ENCODE results near the gene ACTL6A.

ACTL6A gene

DNA sequence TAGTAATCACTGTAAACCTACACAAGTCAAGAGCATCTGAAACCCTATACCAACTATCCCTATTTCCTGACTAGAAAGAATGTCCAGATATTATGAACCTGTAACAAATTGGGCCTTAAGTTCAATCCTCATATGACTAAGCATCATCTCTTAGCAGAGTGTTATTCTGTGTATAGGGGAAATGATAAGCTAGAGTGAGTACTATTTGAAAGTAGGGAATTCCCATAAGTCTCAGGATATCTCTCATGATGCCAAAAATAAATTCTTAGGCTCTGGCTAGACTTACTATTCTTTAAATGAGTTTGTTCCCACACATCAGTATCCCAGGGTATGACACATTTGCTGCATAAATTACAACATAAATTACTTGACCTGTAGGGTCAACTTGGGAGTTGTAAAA lies 26.4 kb downstream of the ACTL6A start:
- no peak for DNase-seq
- intact Hi-C loops (cut with DNase I): no loop called here

DNA sequence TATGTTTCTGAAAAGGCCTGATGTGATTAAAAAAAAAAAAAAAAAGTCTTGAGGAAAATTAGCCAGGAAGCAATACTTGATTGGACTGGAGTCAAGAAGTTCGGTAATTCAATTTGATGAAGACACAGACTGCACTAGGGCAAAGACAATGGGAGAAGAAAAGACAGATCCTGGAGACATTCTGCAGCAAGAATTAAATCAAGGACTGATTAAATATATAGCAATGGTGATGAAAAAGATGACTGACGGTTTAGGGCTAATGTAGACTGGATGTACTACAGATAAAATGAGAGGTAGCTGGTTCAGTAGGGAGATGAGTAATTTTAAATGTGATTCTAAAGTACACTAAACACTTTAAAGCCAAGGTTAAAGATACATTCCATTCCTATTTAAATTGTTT lies 27.9 kb downstream of the ACTL6A start:
- DNase-seq: no peak
- intact Hi-C loops (cut with DNase I): no loop called here

DNA sequence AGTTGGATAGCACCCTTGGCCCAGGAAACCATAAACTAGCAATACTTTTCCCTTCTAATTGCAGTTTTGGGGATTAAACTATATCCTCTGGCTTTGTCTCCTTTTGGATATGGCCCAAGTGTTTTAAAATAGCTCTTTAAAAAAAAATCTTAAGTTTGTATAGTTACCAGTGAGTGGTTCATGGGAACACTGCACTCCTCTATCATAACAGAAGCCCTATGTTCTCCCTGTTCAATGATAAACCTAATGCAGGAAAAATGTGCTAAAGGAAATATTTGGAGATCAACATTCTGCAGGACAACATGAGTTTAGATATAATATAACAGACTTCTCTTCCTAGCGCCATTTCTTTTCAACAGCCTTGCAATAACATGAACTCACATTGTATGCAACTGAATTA lies 28.6 kb downstream of the ACTL6A start:
- no peak for DNase-seq
- intact Hi-C loops (cut with DNase I): no loop called here

DNA sequence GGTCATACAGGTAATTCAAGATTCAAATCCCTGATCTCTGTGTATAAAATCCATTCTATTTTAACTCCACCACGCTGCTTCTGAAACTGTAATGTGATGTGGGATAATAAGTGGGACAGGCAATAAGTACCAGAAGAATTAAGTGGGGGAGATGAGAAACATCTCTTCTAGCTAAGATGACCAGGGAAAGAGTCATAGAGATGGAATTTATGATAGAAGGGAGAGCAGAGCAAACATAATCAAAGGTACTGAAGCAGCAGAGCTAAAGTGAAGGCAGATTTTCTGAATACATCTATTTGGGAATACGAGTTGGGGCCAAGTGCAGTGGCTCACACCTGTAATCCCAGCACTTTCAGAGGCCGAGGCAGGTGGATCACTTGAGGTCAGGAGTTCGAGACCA lies 36.8 kb downstream of the ACTL6A start:
- intact Hi-C loops (cut with DNase I): no loop called here
- DNase-seq: no peak

DNA sequence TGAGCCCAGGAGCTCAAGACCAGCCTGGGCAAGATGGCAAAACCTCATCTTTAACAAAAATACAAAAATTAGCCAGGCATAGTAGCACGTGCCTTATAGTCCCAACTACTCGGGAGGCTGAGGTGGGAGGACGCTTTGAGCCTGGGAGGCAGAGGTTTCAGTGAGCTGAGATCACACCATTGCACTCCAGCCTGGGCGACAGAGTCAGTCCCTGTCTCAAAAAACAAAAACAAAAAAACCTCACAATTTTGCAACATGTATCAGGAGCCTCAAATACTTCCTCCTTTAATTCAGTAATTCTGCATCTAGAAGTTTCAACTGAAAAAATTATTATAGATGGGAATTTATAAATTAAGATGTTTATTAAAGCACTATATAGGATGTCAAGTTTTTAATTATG lies 40.6 kb downstream of the ACTL6A start:
- intact Hi-C loops (cut with DNase I): loop anchor here (5.0 kb wide), 1 partner anchor 256 kb away; the partner anchor contains the start of gene MFN1
- no peak for DNase-seq

DNA sequence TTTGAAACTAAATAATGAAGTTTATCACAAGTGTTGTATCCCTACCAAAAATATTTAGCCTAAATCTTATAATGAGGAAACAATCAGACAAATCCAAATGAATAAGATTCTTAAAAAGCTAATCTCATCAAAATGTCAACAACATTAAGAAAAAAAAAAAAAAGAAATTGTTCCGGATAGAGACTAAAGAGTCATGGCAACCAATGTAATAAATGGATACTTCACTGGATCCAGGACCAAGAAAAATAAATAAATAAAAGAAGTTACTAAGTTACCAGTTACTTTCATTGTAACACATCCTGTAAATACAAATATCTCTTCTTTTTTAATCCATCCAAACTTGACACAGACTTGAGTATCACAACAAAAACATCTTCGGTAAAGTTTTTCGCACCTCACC lies 41.1 kb downstream of the ACTL6A start:
- intact Hi-C loops (cut with DNase I): loop anchor here (1.0 to 5.0 kb wide), 2 partner anchors 49 to 257 kb away; partner anchors contain the start of genes MFN1 and USP13
- DNase-seq: no peak

DNA sequence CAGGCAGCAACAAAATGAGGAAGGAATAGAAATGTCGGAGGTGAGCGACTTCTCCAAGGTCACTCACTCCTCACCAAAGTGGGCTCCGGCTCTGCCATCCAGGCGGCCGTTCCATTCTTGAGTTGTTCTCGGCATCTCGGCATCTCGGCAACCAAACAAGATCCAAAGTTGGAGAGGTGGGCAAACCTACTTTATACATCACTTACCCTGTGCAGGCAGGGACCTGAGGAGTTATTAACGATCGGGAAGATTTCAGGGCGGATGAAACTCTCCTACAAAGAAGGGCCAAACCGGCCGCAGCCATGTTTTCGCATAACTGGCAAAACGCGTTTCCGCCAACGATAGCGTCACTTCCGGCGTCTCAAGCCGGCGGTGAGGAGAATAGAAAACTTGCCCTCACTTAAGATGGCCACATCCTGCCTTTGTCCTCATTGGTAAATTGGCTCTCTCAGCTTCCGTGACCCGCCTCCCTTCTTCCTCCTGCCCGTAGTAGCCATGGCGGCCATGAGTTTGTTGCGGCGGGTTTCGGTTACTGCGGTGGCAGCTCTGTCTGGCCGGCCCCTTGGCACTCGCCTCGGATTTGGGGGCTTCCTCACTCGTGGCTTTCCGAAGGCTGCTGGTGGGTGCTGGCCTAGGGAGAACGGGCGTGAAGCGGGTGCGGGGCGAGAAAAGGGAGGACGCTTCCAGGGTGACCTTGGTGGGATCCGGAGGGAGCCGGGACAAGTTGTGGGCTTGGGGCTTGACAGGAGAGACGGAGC lies 41.8 kb downstream of the ACTL6A start, which contains the start of the genes MRPL47 and NDUFB5:
TSS of gene MRPL47 (minus strand) at position 318 of the 758 bp plus-strand sequence. CDS start at position 304, 14 bp downstream.
TSS of gene NDUFB5 (plus strand) at position 474 of the 758 bp plus-strand sequence. CDS start at position 496, 22 bp downstream.
- intact Hi-C loops (cut with DNase I): loop anchor here (1.0 to 5.0 kb wide), 2 partner anchors 49 to 257 kb away; partner anchors contain the start of genes MFN1 and USP13

DNA sequence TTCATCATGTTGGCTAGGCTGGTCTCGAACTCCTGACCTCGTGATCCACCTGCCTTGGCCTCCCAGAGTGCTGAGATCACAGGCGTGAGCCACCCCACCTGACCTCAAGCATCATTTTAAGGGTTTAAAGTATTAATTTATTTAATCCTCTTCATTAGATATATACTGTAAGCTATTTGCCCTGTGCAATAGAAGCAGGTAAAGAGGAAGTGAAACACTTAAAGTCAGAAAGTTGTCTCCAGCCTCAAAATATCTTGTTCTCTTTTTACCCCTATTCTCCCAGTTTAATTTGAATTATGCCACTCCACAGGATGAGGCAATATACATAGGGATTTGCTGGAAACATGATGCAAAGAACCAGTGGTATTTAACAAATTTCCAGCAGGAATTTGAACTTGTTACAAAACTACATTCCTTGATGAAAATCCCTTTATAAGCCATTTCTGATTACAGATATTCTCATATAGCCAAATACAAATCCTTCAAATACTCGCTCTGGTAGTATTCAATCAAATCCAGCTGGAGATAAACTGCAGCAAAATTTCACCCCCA lies 43.9 kb downstream of the ACTL6A start:
- intact Hi-C loops (cut with DNase I): no loop called here
- DNase-seq: no peak

More for the DNA sequence above, 41.8 kb downstream of the ACTL6A start, which contains the start of the genes MRPL47 and NDUFB5:
- DNase-seq: peak; percentile 92 to 99 (median 96)

DNA sequence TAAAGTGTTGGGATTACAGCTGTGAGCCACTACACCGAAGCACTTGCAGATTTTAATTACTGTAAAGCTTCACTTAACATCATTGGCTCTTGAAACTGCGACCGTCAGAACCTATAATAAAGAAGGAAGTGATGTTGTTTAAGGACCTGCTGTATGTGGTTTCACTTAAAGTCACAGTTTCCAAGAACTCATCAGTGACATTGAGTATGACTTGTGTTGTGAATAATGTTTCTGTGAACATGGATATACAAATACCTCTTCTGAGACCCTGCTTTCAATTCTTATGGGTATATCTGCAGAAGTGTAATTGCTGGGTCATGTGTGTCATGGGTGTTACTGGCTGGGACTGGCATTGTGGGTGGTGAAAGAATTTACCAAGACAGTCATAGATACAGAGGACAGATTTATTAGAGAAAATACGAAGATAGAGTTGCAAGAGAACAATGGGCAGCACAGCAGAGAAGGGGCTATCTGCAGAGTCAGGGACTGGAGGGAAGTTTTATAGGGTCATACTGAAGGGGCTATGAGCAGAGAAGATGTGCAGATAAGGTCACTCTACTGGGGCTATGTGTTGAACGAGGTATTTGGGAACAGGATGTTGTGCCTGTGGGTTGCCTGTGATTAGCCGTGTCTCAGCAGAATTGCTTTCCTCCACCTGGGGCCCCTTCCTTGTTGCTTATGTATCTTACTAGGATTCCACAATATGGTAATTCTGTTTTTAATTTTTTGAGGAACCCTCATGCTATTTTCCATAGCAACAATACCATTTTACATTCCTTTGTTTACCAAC lies 46.4 kb downstream of the ACTL6A start:
- intact Hi-C loops (cut with DNase I): no loop called here

DNA sequence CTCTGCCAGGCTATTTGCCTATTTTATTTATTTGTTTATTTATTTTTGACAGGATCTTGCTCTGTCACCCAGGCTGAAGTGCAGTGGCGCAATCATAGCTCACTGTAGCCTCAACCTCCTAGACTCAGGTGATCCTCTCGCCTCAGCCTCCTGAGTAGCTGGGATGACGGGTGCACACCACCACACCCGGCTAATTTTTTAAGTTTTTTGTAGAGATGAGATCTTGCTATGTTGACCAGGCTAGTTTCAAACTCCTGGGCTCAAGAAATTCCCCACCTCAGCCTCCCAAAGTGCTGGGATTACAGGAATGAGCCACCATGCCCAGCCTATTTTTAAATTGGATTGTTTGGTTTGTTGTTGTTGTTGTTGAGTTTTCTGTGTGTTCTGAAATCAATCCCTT lies 47.3 kb downstream of the ACTL6A start:
- intact Hi-C loops (cut with DNase I): no loop called here
- DNase-seq: no peak

More for the DNA sequence above, 46.4 kb downstream of the ACTL6A start:
- DNase-seq: no peak

DNA sequence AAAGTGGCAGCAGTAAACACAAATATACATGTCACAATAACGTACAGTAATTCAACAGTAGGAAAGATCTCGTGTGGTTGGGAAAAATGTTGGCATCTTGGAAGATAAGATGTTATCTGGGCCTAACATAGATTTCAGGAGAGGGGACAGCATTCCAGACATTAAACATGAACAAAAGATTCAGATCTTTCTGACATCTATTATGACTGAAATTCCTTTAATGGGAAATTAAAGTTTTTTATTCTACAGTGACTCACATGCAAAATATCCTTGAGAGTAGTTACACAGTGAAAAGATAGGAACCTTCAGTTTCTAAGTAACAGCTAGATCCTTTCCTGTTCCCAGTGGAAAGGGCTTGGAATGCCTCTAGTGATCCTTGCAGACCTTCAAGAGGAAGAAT lies 51.1 kb downstream of the ACTL6A start:
- DNase-seq: no peak
- intact Hi-C loops (cut with DNase I): no loop called here

DNA sequence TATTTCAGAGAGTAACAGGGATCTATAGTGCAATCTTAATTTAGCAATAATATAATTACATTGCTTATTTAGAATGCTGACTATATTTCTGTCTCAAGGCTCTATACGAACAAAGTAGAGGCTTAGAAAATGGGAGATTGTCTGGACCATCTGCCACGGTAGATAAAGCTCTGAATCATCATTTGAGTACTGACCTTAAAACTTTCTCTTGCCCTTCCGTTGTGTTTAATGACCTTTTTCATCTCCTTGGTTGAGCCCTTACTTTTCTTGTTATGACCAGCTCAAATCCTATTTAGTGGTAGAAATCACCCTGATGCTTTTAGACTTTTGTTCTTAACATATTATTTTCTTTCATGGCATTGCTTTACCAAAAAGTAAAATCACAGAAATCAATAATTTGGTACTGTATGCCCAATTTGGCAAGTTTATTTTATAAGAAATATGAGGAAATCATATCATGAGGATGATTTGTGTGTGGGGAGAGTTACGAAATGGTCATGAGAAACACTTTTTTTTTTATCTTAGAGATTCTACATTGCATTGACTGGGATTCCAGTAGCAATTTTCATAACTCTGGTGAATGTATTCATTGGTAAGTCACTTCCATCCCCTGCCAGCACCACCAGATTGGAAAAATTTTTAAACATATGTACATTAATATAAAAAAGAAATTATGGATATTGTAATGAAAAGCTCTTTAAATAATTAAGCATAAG lies 52.9 kb downstream of the ACTL6A start:
- no peak for DNase-seq
- intact Hi-C loops (cut with DNase I): no loop called here

DNA sequence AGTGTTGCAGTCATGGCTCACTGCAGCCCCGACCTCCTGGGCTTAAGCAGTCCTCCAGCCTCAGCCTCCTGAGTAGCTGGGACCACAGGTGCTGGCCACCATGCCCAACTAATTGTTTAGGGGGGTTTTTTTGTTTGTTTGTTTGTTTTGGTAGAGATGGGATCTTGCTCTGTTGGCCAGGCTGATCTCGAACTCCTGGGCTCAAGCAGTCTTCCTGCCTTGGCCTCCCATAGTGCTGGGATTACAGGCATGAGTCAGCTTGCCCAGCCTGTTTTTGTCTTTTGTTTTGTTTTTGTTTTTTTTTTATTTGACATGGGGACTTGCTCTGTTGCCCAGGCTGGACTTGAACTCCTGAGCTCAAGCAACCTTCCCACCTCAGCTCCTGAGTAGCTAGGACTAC lies 59.3 kb downstream of the ACTL6A start:
- intact Hi-C loops (cut with DNase I): no loop called here
- DNase-seq: no peak

DNA sequence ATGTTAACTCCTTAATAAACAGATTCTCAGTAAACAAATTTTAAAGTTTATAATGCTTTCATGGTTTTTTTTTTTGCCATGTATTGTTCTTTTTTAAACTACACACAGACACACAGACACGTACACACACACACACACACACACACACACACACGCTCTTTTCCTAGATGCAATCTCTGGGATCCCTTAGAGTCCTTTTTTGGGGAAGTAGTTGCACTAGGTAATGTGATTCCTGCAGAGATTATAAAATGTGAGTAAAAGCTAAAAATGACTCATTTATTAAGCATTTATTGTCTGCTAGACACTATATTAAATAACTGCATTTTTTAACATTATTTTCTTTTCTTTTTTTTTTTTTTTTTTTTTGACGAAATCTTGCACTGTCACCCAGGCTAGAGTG lies 61.7 kb downstream of the ACTL6A start:
- DNase-seq: no peak
- intact Hi-C loops (cut with DNase I): no loop called here

DNA sequence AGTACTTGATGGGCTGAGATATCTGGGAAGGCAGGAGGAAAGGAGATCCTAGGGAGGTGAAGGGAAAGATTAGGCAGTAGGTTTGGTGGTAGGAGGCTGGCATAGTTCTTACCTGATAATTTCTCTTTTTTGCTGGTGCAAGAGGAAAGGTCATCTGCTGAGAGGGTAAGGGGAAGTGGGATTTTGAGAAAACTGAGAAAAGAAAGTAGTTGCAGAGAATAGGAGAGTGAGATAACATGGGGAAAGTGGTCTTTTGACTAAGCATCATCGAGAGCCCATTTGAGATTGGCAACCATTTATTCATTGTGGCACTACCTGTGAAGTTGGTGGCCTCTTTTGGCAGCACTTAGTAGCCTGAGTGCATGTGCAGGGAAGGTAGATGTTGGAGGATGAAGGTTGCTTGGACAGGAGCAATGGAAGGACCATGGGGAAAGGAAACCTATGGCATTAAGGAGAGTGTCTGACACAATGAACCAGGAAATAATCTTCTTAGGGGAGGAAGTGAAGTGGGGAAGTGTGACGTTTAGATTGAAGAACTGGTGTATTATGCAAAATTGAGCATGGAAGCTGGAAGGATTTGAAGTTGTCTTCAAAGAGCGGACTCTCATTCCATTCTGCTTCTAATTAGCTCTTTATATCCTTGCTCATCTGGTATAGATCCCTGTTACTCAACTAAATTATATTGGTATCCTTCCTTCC lies 68.2 kb downstream of the ACTL6A start:
- intact Hi-C loops (cut with DNase I): no loop called here
- no peak for DNase-seq

Data from posterior cingulate gyrus (tissue), 11 donors.